ENCODE results near the gene SERTAD4.

The SERTAD4 gene

GRCh38 chr1:210200124-210200736 is 32.4 kb upstream of the SERTAD4 start:
- no peak for TF ChIP-seq CTCF (IDR thresholded peaks at IDR 0.05; ENCODE audit: low read depth, low read length, missing control alignments)
- DNase-seq (ENCODE audit: low read depth): no peak
- no peak overlapping the region for H3K4me3 ChIP-seq (ENCODE audit: low read depth, low read length)

DNA sequence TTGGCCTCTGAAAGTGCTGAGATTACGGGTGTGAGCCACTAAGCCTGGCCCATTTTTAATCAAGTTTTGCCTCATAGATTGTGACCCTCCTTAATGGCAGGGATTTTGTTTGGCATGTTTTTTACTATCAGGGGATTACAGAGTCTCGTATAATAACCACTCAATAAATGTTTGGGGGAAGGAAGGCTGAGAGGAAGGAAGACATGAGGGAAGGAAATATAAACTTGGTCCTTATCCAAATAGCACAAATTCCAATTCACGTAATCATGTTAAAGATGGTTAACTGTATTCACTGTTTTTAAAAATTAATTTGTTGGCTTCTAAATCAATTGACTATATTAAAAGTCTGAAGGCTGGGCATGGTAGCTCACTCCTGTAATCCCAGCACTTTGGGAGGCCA is 30.9 kb upstream of the SERTAD4 start:
- TF ChIP-seq CTCF (IDR thresholded peaks at IDR 0.05; ENCODE audit: low read depth, low read length, missing control alignments): no peak
- no peak for DNase-seq (ENCODE audit: low read depth)
- H3K4me3 ChIP-seq (ENCODE audit: low read depth, low read length): no peak overlapping the region

- TF ChIP-seq CTCF (IDR thresholded peaks at IDR 0.05; ENCODE audit: low read depth, low read length, missing control alignments): no peak
- DNase-seq (ENCODE audit: low read depth): no peak
- H3K4me3 ChIP-seq (ENCODE audit: low read depth, low read length): no peak overlapping the region
Observed at GRCh38 chr1:210207597-210208450, 24.8 kb upstream of the SERTAD4 start.

GRCh38 chr1:210213335-210213734 is 19.3 kb upstream of the SERTAD4 start:
- TF ChIP-seq CTCF (IDR thresholded peaks at IDR 0.05; ENCODE audit: low read depth, low read length, missing control alignments): no peak

DNA sequence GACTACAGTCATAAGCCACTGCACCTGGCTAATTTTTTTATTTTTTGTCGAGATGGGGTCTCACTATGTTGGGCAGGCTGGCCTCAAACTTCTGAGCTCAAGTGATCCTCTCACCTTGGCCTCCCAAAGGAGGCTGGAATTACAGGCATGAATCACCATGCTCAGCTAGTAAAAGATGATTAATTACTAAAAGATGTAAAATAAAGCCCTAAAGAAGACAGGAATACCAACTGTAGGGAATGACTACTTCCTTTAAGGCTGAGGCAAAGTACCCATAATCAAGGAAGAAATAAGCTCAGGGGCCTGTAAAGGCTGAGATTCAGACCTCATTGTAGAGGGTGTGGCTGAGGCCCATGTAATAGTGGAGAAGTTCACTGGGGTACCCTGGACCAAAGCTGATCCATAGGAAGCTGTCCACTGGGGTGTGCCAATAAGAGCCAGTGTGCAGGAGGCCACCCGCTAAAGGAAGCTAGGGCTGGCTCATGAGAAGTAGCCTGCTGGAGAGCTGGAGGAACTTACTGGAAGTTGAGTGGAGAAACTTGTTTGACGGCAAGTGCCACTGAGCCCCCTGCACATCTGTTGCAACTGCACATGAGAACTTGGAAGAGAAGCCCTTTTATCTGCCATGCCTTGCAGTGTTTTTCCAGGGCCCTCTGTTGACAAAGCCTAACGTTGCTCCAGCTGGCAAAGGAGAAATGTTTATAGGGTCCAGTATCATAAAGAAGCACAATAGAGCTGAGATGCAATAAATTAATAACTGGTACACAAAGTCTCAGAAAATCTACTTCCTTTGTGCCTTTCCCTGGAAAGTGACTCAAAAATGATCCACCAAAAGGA is 17.8 kb upstream of the SERTAD4 start:
- no peak for DNase-seq (ENCODE audit: low read depth)
- no peak for TF ChIP-seq CTCF (IDR thresholded peaks at IDR 0.05; ENCODE audit: low read depth, low read length, missing control alignments)
- no peak overlapping the region for H3K4me3 ChIP-seq (ENCODE audit: low read depth, low read length)

More at GRCh38 chr1:210213335-210213734, 19.3 kb upstream of the SERTAD4 start:
- DNase-seq (ENCODE audit: low read depth): no peak
- no peak overlapping the region for H3K4me3 ChIP-seq (ENCODE audit: low read depth, low read length)

GRCh38 chr1:210217482-210217881 is 15.1 kb upstream of the SERTAD4 start:
- TF ChIP-seq CTCF (IDR thresholded peaks at IDR 0.05; ENCODE audit: low read depth, low read length, missing control alignments): no peak
- no peak overlapping the region for H3K4me3 ChIP-seq (ENCODE audit: low read depth, low read length)
- DNase-seq (ENCODE audit: low read depth): no peak
